WI38 (cell line): ENCODE results near the gene EHBP1L1.
A peak's percentile ranks its signal among the peaks of the same experiment; 100 is the strongest.

Experiments used
- H3K4me3 ChIP-seq: 2 replicates; pipeline ENCODE4 v1.5.1; 2011; ENCODE audit warnings: low read depth, mild to moderate bottlenecking, control low read depth, low read length
- CTCF ChIP-seq: IDR thresholded peaks from 2 replicates; pipeline ENCODE4 v1.5.1; 2012; ENCODE audit warnings: low read depth, mild to moderate bottlenecking, control low read depth, low read length

The EHBP1L1 gene

DNA sequence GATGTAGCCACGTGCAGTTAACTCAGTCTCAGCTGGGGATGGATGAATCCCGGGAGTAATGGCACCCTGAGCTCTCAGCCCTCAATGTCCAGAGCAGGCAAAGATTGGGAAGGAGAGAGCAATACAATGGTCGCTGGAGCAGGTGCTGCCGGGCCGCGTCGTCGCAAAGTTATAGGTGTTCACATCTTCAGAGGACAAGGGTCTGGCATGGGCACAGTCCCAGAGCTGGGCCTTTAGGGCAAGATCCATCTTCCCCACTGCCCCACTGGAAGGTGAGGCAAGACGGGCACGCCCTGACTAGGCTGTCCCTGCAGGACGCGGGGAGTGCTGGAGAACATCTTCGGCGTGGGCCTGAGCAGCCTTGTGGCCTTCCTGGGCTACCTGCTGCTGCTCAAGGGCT lies 47.3 kb downstream of the EHBP1L1 start:
- TF ChIP-seq CTCF = no peak
- no peak overlapping the region for H3K4me3 ChIP-seq

- no peak overlapping the region for H3K4me3 ChIP-seq
- no peak for TF ChIP-seq CTCF
These were observed 48.2 kb downstream of the EHBP1L1 start for GRCh38 chr11:65623852-65624616.

DNA sequence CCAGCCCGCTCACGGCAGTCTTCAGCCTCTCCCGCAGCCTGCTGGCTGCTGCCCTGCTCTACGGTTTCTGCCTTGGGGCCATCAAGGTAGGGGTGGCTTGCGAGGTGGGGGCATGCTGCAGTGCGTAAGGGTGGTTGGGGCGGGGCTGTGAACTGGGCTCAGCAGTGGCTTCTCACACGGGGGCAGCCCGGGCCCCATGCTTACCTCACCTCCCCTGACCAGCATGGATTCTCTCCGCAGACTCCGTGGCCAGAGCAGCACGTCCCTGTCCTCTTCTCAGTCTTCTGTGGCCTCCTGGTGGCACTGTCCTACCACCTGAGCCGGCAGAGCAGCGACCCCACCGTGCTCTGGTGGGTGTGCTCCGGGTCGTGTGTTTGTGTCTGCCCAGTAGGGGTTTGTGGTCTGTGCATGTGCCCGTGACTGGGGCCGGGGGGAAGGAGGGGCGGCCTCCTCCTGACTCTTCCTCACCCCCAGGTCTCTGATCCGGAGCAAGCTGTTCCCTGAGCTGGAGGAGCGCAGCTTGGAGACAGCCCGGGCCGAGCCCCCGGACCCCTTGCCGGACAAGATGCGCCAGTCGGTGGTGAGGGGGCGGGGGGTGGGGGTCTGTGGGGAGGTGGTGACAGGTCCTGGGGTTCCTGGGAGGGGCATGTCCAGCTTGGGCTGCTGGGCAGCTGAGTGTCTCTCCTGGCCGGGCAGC lies 49.2 kb downstream of the EHBP1L1 start:
- no peak overlapping the region for H3K4me3 ChIP-seq
- TF ChIP-seq CTCF = no peak

DNA sequence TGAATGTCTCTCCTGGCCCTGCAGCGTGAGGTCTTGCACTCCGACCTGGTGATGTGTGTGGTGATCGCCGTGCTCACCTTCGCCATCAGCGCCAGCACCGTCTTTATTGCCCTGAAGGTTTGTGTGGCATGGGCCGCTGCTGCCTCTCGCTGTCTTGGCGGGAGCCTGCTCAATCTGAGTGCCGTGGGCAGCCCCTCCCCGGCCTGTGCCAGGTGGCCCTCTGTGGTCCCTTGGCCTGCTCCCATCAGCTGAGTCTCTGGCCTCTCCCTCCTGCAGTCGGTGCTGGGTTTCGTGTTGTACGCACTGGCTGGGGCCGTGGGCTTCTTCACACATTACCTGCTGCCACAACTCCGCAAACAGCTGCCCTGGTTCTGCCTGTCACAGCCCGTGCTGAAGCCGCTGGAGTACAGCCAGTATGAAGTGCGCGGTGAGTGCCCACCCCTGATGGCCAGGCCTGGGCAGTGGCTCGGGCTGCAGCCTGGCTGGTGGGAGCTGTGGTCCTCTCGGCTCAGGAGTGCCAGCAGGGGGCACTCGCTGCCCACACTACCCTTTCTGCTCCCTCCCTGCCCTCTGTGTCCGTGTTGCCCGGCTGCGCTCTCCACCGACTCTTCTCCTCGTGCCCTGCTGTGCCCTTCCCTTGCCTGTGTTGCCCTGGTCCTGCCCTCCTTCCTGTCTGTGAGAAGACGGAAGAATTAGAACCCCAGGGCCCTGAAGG lies 49.9 kb downstream of the EHBP1L1 start:
- H3K4me3 ChIP-seq = no peak overlapping the region
- 0 out of 2 replicates have a peak, but pooled peaks have one; percentile 26 for TF ChIP-seq CTCF

DNA sequence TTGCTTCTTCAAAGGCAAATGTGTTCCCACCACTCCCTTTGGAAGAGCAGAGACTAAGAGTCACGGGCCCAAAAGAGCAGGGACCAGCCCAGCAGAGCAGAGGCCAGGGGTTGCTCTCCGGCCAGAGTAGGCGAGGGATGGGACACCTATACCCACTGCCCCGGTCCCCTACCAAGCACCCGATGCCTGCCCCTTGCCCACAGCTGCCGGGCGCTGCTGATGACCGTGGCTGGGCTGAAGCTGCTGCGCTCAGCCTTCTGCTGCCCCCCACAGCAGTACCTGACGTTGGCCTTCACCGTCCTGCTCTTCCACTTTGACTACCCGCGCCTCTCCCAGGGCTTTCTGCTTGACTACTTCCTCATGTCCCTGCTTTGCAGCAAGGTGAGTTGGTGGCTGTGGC lies 51.3 kb downstream of the EHBP1L1 start:
- no peak overlapping the region for H3K4me3 ChIP-seq
- no peak for TF ChIP-seq CTCF

GRCh38 chr11:65629579-65629978 lies 53.7 kb downstream of the EHBP1L1 start:
- H3K4me3 ChIP-seq = no peak overlapping the region
- TF ChIP-seq CTCF = no peak

GRCh38 chr11:65630215-65630614 lies 54.4 kb downstream of the EHBP1L1 start:
- H3K4me3 ChIP-seq = no peak overlapping the region
- no peak for TF ChIP-seq CTCF
